CD4-positive, alpha-beta T cell treated with Interferon gamma for 1 hour (primary cell): ENCODE results near the gene ERVW-1.
"Not testable (repeated sequence)": the region's sequence is repeated elsewhere in the genome, so short reads cannot be mapped to it uniquely, and the experiment has no call there.

Experiments used
- DNase-seq: peaks from one replicate; pipeline ENCODE4 v3.0.0-alpha.2; 2020

ERVW-1 gene

DNA sequence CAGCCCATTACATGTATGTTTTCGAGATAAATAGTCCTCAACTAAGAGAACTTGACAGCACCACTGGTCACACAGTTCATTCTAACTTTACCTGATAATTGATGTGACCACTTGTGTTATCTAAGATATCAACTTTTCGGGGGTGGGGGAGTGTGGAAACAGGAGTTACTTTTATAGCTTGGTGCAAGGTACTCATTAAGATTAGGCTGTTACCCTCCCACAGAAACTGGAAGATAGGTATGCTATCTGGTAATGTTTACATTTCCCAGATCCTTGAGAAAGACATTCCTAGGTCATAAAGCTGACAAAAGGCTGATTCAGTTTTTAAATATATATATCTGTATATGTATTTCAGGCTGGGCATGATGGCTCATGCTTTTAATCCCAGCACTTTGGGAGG lies 11.1 kb downstream of the ERVW-1 start:
- DNase-seq: no peak

DNA sequence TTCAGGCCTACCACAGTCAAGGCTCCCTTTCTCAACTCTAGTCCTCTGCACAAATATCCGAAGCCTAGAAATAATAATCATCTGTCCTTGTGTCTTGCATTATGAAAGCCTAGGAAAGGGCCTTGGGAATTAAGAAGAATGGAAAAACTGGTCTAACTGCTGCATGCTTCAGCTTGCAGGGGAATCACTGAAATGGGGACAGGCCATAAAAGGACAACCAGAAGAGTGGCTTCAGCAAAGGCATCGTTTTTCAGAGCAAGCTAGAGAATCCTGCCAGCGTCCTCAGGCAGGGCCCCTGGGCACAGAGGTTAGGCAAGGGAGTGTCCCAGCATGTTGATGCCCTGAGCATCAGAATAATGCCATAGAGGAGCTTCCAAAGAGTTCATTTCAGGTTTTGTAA lies 13.2 kb downstream of the ERVW-1 start:
- DNase-seq: no peak

GRCh38 chr7:92462560-92462959 lies 15.2 kb downstream of the ERVW-1 start:
- no peak for DNase-seq

- DNase-seq: peak; percentile 6
These were observed 16.4 kb downstream of the ERVW-1 start for GRCh38 chr7:92461027-92462003.

DNA sequence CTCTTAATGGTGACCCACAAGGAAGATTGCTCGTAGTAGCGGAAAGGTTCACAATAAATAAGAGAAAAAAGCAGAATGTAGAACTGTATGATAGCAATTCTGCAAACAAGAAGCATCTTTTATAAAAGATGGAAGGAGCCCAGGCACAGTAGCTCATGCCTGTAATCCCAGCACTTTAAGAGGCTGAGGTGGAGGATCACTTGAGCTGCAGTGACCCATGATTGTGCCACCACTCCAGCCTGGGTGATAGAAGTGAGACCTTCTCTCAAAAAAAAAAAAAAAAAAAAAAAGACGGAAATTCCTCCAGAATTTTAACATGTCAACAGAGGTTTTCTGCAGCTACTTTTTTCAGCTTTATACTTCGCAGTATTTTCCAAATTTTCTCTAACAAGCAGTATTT lies 17.2 kb downstream of the ERVW-1 start:
- no peak for DNase-seq

- no peak for DNase-seq
These were observed 17.6 kb downstream of the ERVW-1 start for GRCh38 chr7:92460109-92460508.

DNA sequence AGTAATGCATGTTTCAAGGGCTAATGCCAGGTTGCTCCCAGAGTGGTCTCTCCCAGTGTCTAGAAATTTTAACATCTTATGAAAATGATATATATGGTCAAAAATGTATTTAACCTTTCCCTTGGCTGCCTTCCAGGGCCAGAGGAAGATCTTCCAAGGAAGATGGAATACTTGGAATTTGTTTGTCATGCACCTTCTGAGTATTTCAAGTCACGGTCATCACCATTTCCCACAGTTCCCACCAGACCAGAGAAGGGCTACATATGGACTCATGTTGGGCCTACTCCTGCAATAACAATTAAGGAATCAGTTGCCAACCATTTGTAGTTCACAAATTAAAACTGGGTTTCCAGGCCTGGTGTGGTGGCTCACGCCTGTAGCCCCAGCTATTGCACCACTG lies 21.5 kb downstream of the ERVW-1 start:
- DNase-seq: no peak

GRCh38 chr7:92451645-92452044 lies 26.1 kb downstream of the ERVW-1 start:
- DNase-seq: no peak

- DNase-seq: peak; percentile 52
These were observed 29.5 kb downstream of the ERVW-1 start for GRCh38 chr7:92448205-92448747.

DNA sequence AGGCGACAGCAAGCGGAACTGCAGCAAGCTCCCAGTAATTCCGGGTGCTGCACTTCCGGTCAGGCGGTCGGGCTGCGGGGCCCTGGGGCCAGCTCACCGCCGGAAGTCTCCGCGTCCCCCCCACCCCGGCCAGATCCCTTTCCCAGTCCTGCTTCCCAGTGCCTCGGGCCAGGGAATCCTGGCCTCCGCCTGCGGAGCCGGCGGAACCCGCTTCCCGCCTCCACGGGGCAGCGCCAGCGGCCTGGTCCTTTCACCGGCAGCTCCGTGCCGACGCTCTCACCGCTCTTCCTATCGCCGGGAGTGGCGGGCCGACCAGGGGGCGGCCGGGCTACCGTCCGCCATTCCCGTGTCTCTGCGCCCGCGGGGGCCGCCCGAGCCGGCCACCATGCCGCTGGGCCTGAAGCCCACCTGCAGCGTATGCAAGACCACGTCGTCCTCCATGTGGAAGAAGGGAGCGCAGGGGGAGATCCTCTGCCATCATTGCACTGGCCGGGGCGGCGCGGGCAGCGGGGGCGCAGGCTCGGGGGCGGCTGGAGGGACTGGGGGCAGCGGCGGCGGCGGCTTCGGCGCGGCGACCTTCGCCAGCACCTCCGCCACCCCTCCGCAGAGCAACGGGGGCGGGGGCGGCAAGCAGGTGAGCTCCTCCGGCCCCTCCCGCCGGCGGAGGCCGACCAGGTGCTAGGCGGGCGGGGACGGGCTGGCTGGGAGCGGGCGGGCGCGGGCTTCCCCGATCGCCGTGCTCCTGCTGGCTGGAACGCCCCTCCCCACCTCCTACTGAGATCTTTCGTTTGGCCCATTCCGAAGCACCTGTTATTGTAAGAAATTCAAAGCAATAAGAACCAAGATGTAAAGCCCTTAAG lies 30.2 kb downstream of the ERVW-1 start, which contains the start of gene GATAD1:
Gene GATAD1, plus strand, starts transcription at position 138 of the 860 bp plus-strand sequence. Its CDS starts 248 bp downstream, at position 386.
- peak; percentile 82 for DNase-seq

DNA sequence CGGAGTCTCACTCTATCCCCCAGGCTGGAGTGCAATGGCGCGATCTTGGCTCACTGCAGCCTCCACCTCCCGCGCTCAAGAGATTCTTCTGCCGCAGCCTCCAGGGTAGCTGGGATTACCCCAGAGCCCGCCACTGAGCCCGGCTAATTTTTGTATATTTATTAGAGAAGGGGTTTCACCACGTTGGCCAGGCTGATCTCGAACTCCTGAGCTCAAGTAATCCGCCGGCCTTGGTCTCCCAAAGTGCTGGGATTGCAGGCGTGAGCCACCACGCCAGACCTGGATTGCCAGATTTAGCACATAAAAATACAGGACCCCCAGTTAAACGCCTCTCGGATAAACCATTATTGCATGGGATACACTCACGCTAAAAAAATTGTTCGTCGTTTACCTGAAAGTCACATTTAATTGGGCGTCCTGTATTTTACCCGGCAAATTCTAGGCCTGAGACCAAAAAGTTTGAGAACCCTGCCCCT lies 30.8 kb downstream of the ERVW-1 start:
- DNase-seq: no peak

GRCh38 chr7:92442720-92443119 lies 35.0 kb downstream of the ERVW-1 start:
- DNase-seq: not testable (repeated sequence)

DNA sequence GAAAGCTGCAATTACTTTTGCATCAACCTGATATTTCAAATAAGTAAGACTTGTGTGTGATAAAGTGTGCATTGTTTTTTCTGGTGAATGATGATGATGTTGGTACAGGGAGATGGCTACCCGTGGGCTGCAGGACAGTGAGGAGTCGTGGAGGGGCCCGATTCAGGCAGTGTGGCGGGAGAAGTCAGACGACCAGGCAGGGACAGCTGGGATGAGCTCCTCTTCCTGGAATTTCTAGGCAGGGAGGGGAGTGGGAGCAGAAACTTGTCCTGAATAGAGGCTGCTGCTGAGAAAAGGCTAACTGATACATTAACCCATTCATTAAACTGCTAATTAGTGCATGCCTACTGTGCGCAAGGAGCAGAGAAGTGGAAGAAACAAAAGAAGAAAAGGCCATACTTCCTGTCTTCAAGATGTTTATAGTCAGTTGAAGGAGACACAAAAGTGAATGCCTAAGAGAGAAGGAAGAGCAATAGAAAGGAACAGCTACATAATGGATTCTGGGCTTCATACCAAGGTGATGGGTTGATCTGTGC lies 39.7 kb downstream of the ERVW-1 start:
- no peak for DNase-seq

DNA sequence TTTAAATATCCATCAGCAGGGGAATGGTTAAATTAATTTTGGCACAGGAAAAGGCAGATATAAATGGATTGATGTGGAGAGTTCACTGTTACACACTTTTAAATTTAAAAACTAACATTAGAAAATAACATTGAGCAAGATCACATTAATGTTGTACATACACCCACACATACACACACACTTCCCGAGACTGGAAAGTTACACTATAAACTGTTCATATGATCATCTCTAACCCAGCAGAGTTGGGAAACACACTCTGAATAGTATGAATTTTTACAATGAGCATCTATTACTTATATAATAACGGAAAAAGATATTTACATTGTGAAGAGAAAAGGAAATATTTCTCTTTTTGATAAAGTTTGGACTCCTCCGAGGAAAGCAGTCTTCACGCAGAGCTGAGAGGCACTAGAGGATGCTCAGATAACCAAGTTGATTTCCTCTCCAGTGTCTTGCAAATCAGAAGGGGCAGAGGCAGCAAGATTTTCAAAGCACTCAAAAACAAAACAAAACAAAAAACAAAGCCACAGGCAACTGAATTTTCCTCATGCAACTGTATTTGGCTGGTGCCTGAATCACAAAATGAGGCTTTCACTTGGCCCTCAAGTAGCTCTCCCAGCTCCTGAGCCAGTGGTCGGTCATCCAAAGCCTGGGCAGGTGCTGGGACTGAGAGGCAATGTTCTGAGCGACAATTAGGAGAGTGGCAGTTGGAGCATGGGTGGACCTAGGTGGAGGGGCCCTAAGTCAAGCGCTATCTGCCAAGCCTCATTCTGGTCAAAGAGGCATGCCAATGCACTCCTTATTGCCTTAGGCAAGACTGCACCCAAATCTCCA lies 40.9 kb downstream of the ERVW-1 start:
- DNase-seq: no peak

DNA sequence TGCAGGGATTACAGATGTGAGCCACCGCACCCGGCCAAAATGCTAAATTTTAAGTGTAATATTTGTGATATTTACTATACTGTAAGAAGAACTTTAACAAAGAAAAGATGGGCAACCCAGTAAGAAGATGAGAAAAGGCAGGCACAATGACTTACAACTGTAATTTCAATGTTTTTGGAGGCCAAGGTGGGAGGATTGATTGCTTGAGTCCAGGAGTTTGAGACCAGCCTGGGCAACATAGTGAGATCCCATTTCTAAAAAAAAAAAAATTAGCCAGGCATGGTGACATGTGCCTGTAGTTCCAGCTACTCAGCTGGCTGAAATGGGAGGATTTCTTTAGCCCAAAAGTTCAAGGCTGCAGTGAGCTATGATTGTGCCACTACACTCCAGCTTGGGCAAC lies 42.2 kb downstream of the ERVW-1 start:
- no peak for DNase-seq

GRCh38 chr7:92433019-92433418 lies 44.7 kb downstream of the ERVW-1 start:
- DNase-seq: no peak

- no peak for DNase-seq
These were observed 45.3 kb downstream of the ERVW-1 start for GRCh38 chr7:92432299-92432946.

- DNase-seq: no peak
These were observed 50.6 kb downstream of the ERVW-1 start for GRCh38 chr7:92427193-92427592.

- DNase-seq: no peak
These were observed 52.3 kb downstream of the ERVW-1 start for GRCh38 chr7:92425311-92425947.

- no peak for DNase-seq
These were observed 54.0 kb downstream of the ERVW-1 start for GRCh38 chr7:92423710-92424131.

DNA sequence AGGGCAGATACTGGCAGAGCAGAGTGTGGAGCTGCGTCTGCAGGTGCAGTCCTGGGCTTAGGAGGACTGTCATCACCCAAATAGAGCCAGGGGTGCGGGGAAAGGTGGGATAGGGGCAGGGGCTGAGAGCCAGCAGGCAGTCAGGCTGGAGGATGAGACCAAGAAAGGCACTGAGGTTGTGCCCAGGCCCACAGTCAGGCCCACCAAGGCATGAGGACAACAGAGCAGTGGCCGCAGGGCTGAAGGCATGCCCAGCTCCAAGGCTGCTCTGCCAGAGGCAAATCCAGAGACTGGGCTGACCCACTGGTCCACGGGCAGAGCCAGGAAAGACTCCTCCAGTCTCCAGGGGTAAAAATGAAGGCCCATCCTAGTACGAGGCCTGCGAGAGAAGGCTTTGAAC lies 54.8 kb downstream of the ERVW-1 start:
- DNase-seq: no peak
